HepG2 (cell line): ENCODE data around the gene KRTAP5-4. TPM values are rescaled to one million over a fixed set of nuclear protein-coding genes. Genes with fewer than 3 reads are reported as not detected.

Source experiments
- ATAC-seq: fragments of 200-7000 bp; cut with Tn5 transposase; 3 replicates; pipeline ENCODE4 v1.9.1; 2020; ENCODE audit warnings: mild to moderate bottlenecking, moderate library complexity
- BruUV-seq: library from RNA; stranded (reverse); fragments of 400-500 nt; replicated peaks from 2 replicates; lab custom pipeline; 2021; lab: Mats Ljungman, UMichigan
- CTCF ChIA-PET: fragments of 300-600 bp; formaldehyde crosslinking; extraction: SDS; loops from one replicate; lab custom pipeline; 2021; ENCODE audit warnings: low total read pairs, inconsistent platforms, low intra/inter-chr PET ratio; lab: Yijun Ruan, JAX
- POLR2A ChIA-PET: fragments of 350-600 bp; sonication (Branson Sonifier 250); formaldehyde crosslinking; loops from one replicate; lab custom pipeline; 2020; ENCODE audit warnings: antibody characterized with exemption, inconsistent platforms; lab: Yijun Ruan, JAX
- DNase-seq: peaks from one replicate; pipeline ENCODE4 v3.0.0-alpha.2; 2015; ENCODE audit warnings: low spot score
- FAIRE-seq: peaks from 3 replicates; lab custom pipeline; 2011; peaks lifted over from hg19 to GRCh38; lab: Jason Lieb, UNC
- H2AFZ ChIP-seq: one replicate; pipeline ENCODE4 v1.6.1; 2011; ENCODE audit warnings: low read length, inconsistent platforms
- H3K27ac ChIP-seq: fragments of 300-600 bp; 3 replicates; pipeline ENCODE4 v1.8.0; 2011; ENCODE audit warnings: mixed run types, mild to moderate bottlenecking, mixed read lengths, low read length, inconsistent platforms; ENCODE audit not compliant: insufficient read depth; ENCODE audit errors: extremely low read length
- H3K27me3 ChIP-seq, 2 experiments: fragments of 200-600 bp in 1 of 2; 2 replicates in 1 of 2; 3 replicates in 1 of 2; pipeline versions ENCODE4 v1.6.0 to v1.8.0; 2011; ENCODE audit warnings: low read length in 2 of 2, mild to moderate bottlenecking in 2 of 2, moderate library complexity in 2 of 2, inconsistent platforms in 1 of 2; ENCODE audit not compliant: insufficient read depth in 2 of 2, control insufficient read depth in 1 of 2
- H3K36me3 ChIP-seq, 2 experiments: fragments of 200-600 bp in 1 of 2; replicated peaks in 1 of 2; 2 replicates in 1 of 2; 3 replicates in 1 of 2; pipeline versions ENCODE4 v1.5.1 to v1.8.0; 2011; ENCODE audit warnings: low read length in 2 of 2, inconsistent platforms in 1 of 2; ENCODE audit not compliant: insufficient read depth in 2 of 2, control insufficient read depth in 1 of 2
- H3K4me1 ChIP-seq: 2 replicates; pipeline ENCODE4 v1.5.1; 2012; ENCODE audit warnings: low read length, inconsistent platforms; ENCODE audit not compliant: insufficient read depth
- H3K4me2 ChIP-seq: 2 replicates; pipeline ENCODE4 v1.6.0; 2011; ENCODE audit warnings: low read depth, low read length, inconsistent platforms
- H3K4me3 ChIP-seq, 3 experiments: fragments of 200-600 bp in 1 of 3; sonication (generic), shearing (Covaris generic) in 1 of 3; replicated peaks in 1 of 3; 2 replicates each; pipeline ENCODE4 v1.5.1; 2011 to 2016; ENCODE audit warnings: low read length in 3 of 3, inconsistent platforms in 2 of 3, low read depth in 2 of 3, mild to moderate bottlenecking in 2 of 3, control low read depth in 1 of 3, mixed read lengths in 1 of 3; ENCODE audit not compliant: insufficient read depth in 1 of 3
- H3K79me2 ChIP-seq: one replicate; pipeline ENCODE4 v1.6.1; 2011; ENCODE audit warnings: low read length, inconsistent platforms; ENCODE audit not compliant: insufficient read depth
- H3K9ac ChIP-seq: 2 replicates; pipeline ENCODE4 v1.6.0; 2011; ENCODE audit warnings: mild to moderate bottlenecking, low read depth, low read length, inconsistent platforms; ENCODE audit not compliant: insufficient read depth
- H3K9me3 ChIP-seq: 2 replicates; pipeline ENCODE4 v1.5.1; 2012; ENCODE audit warnings: mild to moderate bottlenecking, low read length
- H4K20me1 ChIP-seq: 2 replicates; pipeline ENCODE4 v1.6.0; 2011; ENCODE audit warnings: inconsistent platforms, mild to moderate bottlenecking, low read length, moderate library complexity; ENCODE audit not compliant: insufficient read depth
- HIVEP1 ChIP-seq: sonication (generic); formaldehyde crosslinking; IDR thresholded peaks from 2 replicates; pipeline ENCODE4 v1.4.0; 2020; ENCODE audit warnings: mild to moderate bottlenecking, missing genetic modification reagents
- MAX ChIP-seq: IDR thresholded peaks from 2 replicates; pipeline ENCODE4 v1.6.1; 2012; ENCODE audit warnings: inconsistent platforms
- PLSCR1 ChIP-seq: sonication (generic); formaldehyde crosslinking; IDR thresholded peaks from 2 replicates; pipeline ENCODE4 v1.5.0; 2020; ENCODE audit warnings: missing genetic modification reagents, mild to moderate bottlenecking, borderline replicate concordance
- SOX6 ChIP-seq, 2 experiments: fragments of 450-650 bp in 1 of 2; sonication (generic) in 1 of 2; formaldehyde crosslinking in 1 of 2; IDR thresholded peaks; 2 replicates each; pipeline versions ENCODE4 v1.4.0 to v1.6.1; 2017 to 2020; ENCODE audit warnings: antibody characterized with exemption in 1 of 2, mild to moderate bottlenecking in 1 of 2, missing genetic modification reagents in 1 of 2
- ZBTB38 ChIP-seq: sonication (generic); formaldehyde crosslinking; IDR thresholded peaks from 2 replicates; pipeline ENCODE4 v1.5.1; 2020; ENCODE audit warnings: mild to moderate bottlenecking, missing genetic modification reagents
- ZBTB4 ChIP-seq: sonication (generic); formaldehyde crosslinking; IDR thresholded peaks from 2 replicates; pipeline ENCODE4 v1.4.0; 2020; ENCODE audit warnings: missing genetic modification reagents, mild to moderate bottlenecking, borderline replicate concordance
- ZNF691 ChIP-seq: sonication (generic); formaldehyde crosslinking; IDR thresholded peaks from 2 replicates; pipeline ENCODE4 v1.4.0; 2020; ENCODE audit warnings: missing genetic modification reagents, low read depth, mild to moderate bottlenecking, borderline replicate concordance
- whole genome bisulfite sequencing: methylation state at CpG from one replicate; pipeline ENCODE4 v1.1.6; 2017; ENCODE audit warnings: low lambda C conversion rate; 5-methylcytosine and 5-hydroxymethylcytosine counted together
- in situ Hi-C: cut with HindIII; loops from 2 replicates; pipeline ENCODE4 v1.10.0; 2017; ENCODE audit warnings: low pct_unique_long_range_greater_than_20kb; ENCODE audit not compliant: extremely low pct_ligation_motif_present
- intact Hi-C: fragments of 100-400 bp; cut with micrococcal nuclease; formaldehyde crosslinking; loops from one replicate; pipeline ENCODE4 v1.10.0; 2022; ENCODE audit not compliant: unreplicated experiment
- polyA plus RNA-seq, 8 experiments: library from polyadenylated mRNA; depleted of rRNA in 3 of 8; stranded (reverse) in 7 of 8; unstranded in 1 of 8; fragments of >200 nt; fragmentation: Illumina TruSeq in 4 of 8; extraction: Trizol in 4 of 8; gene quantifications; 2 replicates each; pipeline versions ENCODE4 v1.2.1 to v1.2.3, GENCODE V29; 2011 to 2016; ENCODE audit warnings: low read depth in 4 of 8, missing spikeins in 1 of 8, mixed read lengths in 1 of 8; ENCODE audit not compliant: insufficient read depth in 1 of 8
- total RNA-seq, 5 experiments: library from RNA; depleted of rRNA; stranded (reverse); fragments of >200 nt; fragmentation: Illumina TruSeq; extraction: Trizol; gene quantifications; 2 replicates each; pipeline ENCODE4 v1.2.3, GENCODE V29; 2016; ENCODE audit warnings: low read depth in 1 of 5

KRTAP5-4 gene
- total and polyA plus RNA-seq, 2 of the 13 experiments (the other 11 are each of a cell fraction or from before 2014, with no cell fraction given), result not detected

GRCh38 chr11:1660111-1660867 is 38.4 kb upstream of the KRTAP5-4 start (continued):
- TF ChIP-seq ZBTB4 (CRISPR knock-in tag) (peak; percentile 52; the same call in 1 of the 2 replicates), HIVEP1 (CRISPR knock-in tag) (0 out of 2 replicates have a peak, but pooled peaks have one; percentile 57), SOX6 (IDR thresholded peaks at IDR 0.05) (no peak), SOX6 (CRISPR knock-in tag; IDR thresholded peaks at IDR 0.05) (peak; percentile 26; the same call in 1 of the 2 replicates), ZNF691 (0 out of 2 replicates have a peak, but pooled peaks have one; percentile 38)

GRCh38 chr11:1659506-1659905 is 37.6 kb upstream of the KRTAP5-4 start:
- BruUV-seq, result no TSS peak
- DNase-seq, result no peak
- Histone ChIP-seq H3K4me2 (no peak overlapping the region), H3K36me3 (no peaks in the 10 kb centered on the region), H3K79me2 (no peaks in the 10 kb centered on the region), H3K9ac (peak overlapping the region; percentile 76), H3K27ac (peak overlapping the region; percentile 84), H2AFZ (no peak overlapping the region), H3K27me3 (no peaks in the 10 kb centered on the region), H3K4me3 (no peak overlapping the region), H3K9me3 (no peaks in the 10 kb centered on the region), H4K20me1 (no peaks in the 10 kb centered on the region), H3K4me1 (peaks cover 82% of the 10 kb centered on the region)
- ATAC-seq, result no peak
- POLR2A ChIA-PET, result interaction anchor here (1.7 to 2.3 kb wide), 2 partner anchors 32 to 34 kb away, joined by 4 to 18 read pairs; no protein-coding TSS in a partner anchor
- WGBS, result 96% methylated on average over 14 of the region's 14 CpGs
- CTCF ChIA-PET, result no interaction called here
- TF ChIP-seq MAX (no peak), ZBTB38 (peak; percentile 62), PLSCR1 (CRISPR knock-in tag) (no peak)
- in situ Hi-C loops (loop anchor here (5.0 kb wide), 3 partner anchors 33 to 493 kb away; partner anchors contain the start of gene SYT8), intact Hi-C loops (no loop called here)
- no peak for FAIRE-seq
